Kidney epithelial cell (primary cell): ENCODE data around the gene NPTXR. TPM values are rescaled to one million over a fixed set of nuclear protein-coding genes. Genes with fewer than 3 reads are reported as not detected.

Source experiments
- DNase-seq: peaks from one replicate; pipeline ENCODE4 v3.0.0-alpha.2; 2010; ENCODE audit warnings: low read depth
- H3K27me3 ChIP-seq: 2 replicates; pipeline ENCODE4 v1.6.0; 2011; ENCODE audit warnings: low read length; ENCODE audit not compliant: control insufficient read depth, insufficient read depth
- H3K36me3 ChIP-seq: 2 replicates; pipeline ENCODE4 v1.5.1; 2011; ENCODE audit warnings: low read length; ENCODE audit not compliant: control insufficient read depth, insufficient read depth
- H3K4me3 ChIP-seq: 2 replicates; pipeline ENCODE4 v1.5.1; 2011; ENCODE audit warnings: low read depth, mild to moderate bottlenecking, control low read depth, low read length
- CTCF ChIP-seq: IDR thresholded peaks from 2 replicates; pipeline ENCODE4 v1.5.1; 2011; ENCODE audit warnings: mild to moderate bottlenecking, moderate library complexity, low read length, control low read depth, inconsistent platforms; ENCODE audit not compliant: insufficient read depth, poor library complexity, severe bottlenecking
- total RNA-seq: library from RNA; depleted of rRNA; stranded (reverse); fragments of >200 nt; gene quantifications from 2 replicates; pipeline ENCODE4 v1.2.3, GENCODE V29; 2015

The NPTXR gene
- total RNA-seq, 1 donor from 2014 or later = 2.4 TPM

GRCh38 chr22:38830026-38830844, 13.6 kb downstream of the NPTXR start:
- DNase-seq = no peak
- Histone ChIP-seq H3K36me3 (no peaks in the 10 kb centered on the region), H3K27me3 (no peaks in the 10 kb centered on the region), H3K4me3 (no peak overlapping the region)
- TF ChIP-seq CTCF = no peak

GRCh38 chr22:38829485-38829884, 14.3 kb downstream of the NPTXR start:
- TF ChIP-seq CTCF = no peak
- Histone ChIP-seq H3K36me3 (no peaks in the 10 kb centered on the region), H3K4me3 (no peak overlapping the region), H3K27me3 (no peaks in the 10 kb centered on the region)
- no peak for DNase-seq

- Histone ChIP-seq H3K4me3 (no peak overlapping the region), H3K36me3 (no peaks in the 10 kb centered on the region), H3K27me3 (no peaks in the 10 kb centered on the region)
- no peak for TF ChIP-seq CTCF
- no peak for DNase-seq
Measured at GRCh38 chr22:38828616-38829205, 15.1 kb downstream of the NPTXR start.

- Histone ChIP-seq H3K27me3 (no peaks in the 10 kb centered on the region), H3K36me3 (no peaks in the 10 kb centered on the region), H3K4me3 (no peak overlapping the region)
- no peak for DNase-seq
- no peak for TF ChIP-seq CTCF
Measured at GRCh38 chr22:38828191-38828590, 15.6 kb downstream of the NPTXR start.

GRCh38 chr22:38827510-38827909, 16.3 kb downstream of the NPTXR start:
- H3K36me3 ChIP-seq = no peaks in the 10 kb centered on the region
- no peak for DNase-seq
- TF ChIP-seq CTCF = no peak
- no peaks in the 10 kb centered on the region for H3K27me3 ChIP-seq
- no peak overlapping the region for H3K4me3 ChIP-seq
